Uterus (tissue), 4 donors: ENCODE data around the gene TTC23. TPM values are rescaled to one million over a fixed set of nuclear protein-coding genes. Genes with fewer than 3 reads are reported as not detected.

Experiments used
- DNase-seq, 2 donors: peaks; one replicate each; pipeline ENCODE4 v3.0.0-alpha.2; 2019 to 2020
- H3K27ac ChIP-seq, 2 donors: fragments of 200-600 bp; sonication (generic); 1 replicate in 1 of 2; 2 replicates in 1 of 2; pipeline ENCODE4 v1.5.1; 2016 to 2018
- H3K27me3 ChIP-seq, 2 donors: fragments of 200-600 bp; sonication (generic); one replicate each; pipeline ENCODE4 v1.5.1; 2018 to 2019; ENCODE audit warnings: control low read depth in 1 of 2
- H3K36me3 ChIP-seq, 2 donors: fragments of 200-600 bp; sonication (generic); one replicate each; pipeline ENCODE4 v1.5.1; 2019; ENCODE audit warnings: control low read depth in 1 of 2
- H3K4me1 ChIP-seq, 2 donors: fragments of 200-600 bp; sonication (generic); one replicate each; pipeline ENCODE4 v1.5.1; 2018 to 2019; ENCODE audit warnings: control low read depth in 1 of 2
- H3K4me3 ChIP-seq, 2 donors: fragments of 200-600 bp; sonication (generic); 1 replicate in 1 of 2; 2 replicates in 1 of 2; pipeline ENCODE4 v1.5.1; 2018 to 2019; ENCODE audit warnings: mild to moderate bottlenecking in 1 of 2
- H3K9me3 ChIP-seq, 2 donors: fragments of 200-600 bp; sonication (generic); one replicate each; pipeline ENCODE4 v1.5.1; 2019; ENCODE audit warnings: control low read depth in 1 of 2
- POLR2A ChIP-seq, 2 donors: fragments of 450-650 bp; IDR thresholded peaks; one replicate each; pipeline ENCODE4 v1.6.1; 2016; ENCODE audit warnings: antibody characterized with exemption in 2 of 2, mild to moderate bottlenecking in 1 of 2, moderate library complexity in 1 of 2
- intact Hi-C: fragments of 100-400 bp; cut with DNase I; formaldehyde crosslinking; loops from one replicate; pipeline ENCODE4 v1.15.1; 2023; ENCODE audit warnings: low total_unique reads
- total RNA-seq, 4 donors: library from RNA; depleted of rRNA in 3 of 4; stranded (reverse); fragments of >200 nt in 3 of 4; gene quantifications; one replicate each; pipeline versions ENCODE4 v1.1.0 to v1.2.4, GENCODE V29; 2014 to 2023
- TF ChIP-seq, protein P1 (sequence below), 4 experiments: fragments of 200-600 bp in 2 of 4; fragments of 450-650 bp in 2 of 4; sonication (generic) in 2 of 4; IDR thresholded peaks; one replicate each; pipeline ENCODE4 v1.5.1; 2016 to 2019; ENCODE audit warnings: antibody characterized with exemption in 4 of 4, mild to moderate bottlenecking in 2 of 4, moderate library complexity in 1 of 4
- donor health status: DM: yes; HTN: yes; CAD: no.

Gene TTC23
- total RNA-seq, 4 donors from 2014 or later: 10.0 to 54.1 (median 31.0) TPM

DNA sequence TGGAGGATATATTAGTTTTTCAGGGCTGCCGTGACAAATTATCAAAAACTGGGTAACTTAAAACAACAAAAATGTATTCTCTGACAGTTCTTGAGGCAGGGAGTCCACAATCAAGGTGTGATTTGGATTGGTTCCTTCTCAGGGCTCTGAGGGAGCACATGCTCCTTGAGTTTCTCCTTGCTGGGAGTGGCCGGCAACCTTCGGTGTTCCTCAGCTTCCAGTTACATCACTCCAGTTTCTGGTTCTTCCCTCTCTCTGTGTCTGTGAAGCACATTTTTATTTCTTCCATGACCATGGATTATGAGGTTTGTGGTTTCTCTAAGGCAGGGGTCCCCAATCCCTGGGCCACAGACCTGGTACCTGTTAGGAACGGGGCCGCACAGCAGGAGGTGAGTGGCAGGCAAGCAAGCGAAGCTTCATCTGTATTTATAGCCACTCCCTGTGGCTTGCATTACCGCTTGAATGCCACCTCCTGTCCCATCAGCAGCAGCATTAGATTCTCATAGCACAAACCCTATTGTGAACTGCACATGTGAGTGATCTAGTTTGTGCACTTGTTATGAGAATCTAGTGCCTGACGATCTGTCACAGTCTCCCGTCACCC is 26.2 kb upstream of the TTC23 start:
- TF ChIP-seq POLR2A (IDR thresholded peaks at IDR 0.05): no peak
- TF ChIP-seq, protein P1, sequence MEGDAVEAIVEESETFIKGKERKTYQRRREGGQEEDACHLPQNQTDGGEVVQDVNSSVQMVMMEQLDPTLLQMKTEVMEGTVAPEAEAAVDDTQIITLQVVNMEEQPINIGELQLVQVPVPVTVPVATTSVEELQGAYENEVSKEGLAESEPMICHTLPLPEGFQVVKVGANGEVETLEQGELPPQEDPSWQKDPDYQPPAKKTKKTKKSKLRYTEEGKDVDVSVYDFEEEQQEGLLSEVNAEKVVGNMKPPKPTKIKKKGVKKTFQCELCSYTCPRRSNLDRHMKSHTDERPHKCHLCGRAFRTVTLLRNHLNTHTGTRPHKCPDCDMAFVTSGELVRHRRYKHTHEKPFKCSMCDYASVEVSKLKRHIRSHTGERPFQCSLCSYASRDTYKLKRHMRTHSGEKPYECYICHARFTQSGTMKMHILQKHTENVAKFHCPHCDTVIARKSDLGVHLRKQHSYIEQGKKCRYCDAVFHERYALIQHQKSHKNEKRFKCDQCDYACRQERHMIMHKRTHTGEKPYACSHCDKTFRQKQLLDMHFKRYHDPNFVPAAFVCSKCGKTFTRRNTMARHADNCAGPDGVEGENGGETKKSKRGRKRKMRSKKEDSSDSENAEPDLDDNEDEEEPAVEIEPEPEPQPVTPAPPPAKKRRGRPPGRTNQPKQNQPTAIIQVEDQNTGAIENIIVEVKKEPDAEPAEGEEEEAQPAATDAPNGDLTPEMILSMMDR (IDR thresholded peaks at IDR 0.05): no peak
- Histone ChIP-seq H3K36me3 (no peaks in the 10 kb centered on the region), H3K4me1 (no peaks in the 10 kb centered on the region), H3K4me3 (no peak overlapping the region), H3K9me3 (no peaks in the 10 kb centered on the region), H3K27ac (no peak overlapping the region), H3K27me3 (no peaks in the 10 kb centered on the region)
- DNase-seq: no peak
- intact Hi-C loops: no loop called here

DNA sequence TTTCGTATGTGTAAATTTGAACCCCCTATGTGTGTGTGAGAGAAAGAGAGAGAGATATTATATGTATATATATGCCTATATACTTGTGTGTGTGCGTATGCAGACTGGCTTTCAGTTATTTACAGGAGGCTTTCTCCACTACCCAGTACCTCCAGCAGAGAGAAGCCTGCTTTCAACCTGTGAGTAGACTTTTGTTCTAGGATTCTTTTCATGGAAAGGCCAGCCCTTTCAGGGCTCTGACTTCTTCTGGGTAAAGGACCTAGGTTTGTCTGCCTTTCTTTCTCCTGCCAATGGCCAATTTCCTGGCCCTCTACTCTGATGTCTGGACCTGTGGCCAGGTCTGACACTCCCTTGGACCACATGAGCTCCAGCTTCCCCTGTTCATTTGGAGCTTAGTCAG is 25.7 kb upstream of the TTC23 start:
- no peak overlapping the region for H3K4me3 ChIP-seq
- no peaks in the 10 kb centered on the region for H3K9me3 ChIP-seq
- no peak for DNase-seq
- H3K36me3 ChIP-seq: no peaks in the 10 kb centered on the region
- TF ChIP-seq, protein P1 (IDR thresholded peaks at IDR 0.05): no peak
- no peak for TF ChIP-seq POLR2A (IDR thresholded peaks at IDR 0.05)
- H3K27ac ChIP-seq: no peak overlapping the region
- H3K27me3 ChIP-seq: no peaks in the 10 kb centered on the region
- no peaks in the 10 kb centered on the region for H3K4me1 ChIP-seq
- intact Hi-C loops: no loop called here

DNA sequence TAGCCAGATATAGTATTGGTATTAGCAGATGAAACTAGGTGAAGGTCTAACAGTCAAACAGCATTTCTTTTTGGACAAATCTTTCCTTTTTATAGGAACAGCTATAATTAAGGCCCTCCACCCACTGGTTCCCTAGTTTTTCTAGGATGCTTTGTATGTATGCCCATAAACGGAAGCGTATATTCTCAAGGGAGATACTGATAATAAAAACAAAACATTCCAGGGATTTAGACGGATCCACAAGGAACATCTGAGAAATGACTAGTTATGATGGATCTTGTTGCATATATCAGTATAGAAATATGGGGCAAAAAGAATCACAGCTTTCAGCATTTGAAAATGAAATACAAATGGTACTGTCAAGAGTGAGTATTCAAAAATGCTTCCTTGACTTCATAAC is 24.4 kb upstream of the TTC23 start:
- intact Hi-C loops: no loop called here
- DNase-seq: no peak
- TF ChIP-seq, protein P1 (IDR thresholded peaks at IDR 0.05): no peak
- TF ChIP-seq POLR2A (IDR thresholded peaks at IDR 0.05): no peak
- Histone ChIP-seq H3K4me1 (no peaks in the 10 kb centered on the region), H3K27me3 (no peaks in the 10 kb centered on the region), H3K27ac (no peak overlapping the region), H3K4me3 (no peak overlapping the region), H3K9me3 (no peaks in the 10 kb centered on the region), H3K36me3 (no peaks in the 10 kb centered on the region)

DNA sequence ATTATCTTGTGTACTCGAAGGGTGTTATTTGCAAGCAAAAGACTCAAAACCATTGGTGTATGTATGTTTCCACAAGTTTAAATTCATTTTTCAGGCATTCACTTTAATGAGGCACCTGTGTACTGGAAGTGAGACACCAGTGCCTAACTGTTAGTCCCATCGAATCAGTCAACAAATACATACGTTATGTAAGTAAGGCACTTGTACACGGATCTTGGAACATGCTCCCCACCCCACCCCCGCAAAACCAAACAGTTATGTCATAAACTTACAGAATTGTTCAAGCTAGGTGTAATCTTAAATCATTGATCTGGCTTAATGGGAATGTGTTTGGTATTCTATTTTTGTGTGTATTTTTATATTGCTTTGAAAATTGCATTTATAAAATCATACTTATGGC is 19.1 kb upstream of the TTC23 start:
- no peak for TF ChIP-seq POLR2A (IDR thresholded peaks at IDR 0.05)
- TF ChIP-seq, protein P1 (IDR thresholded peaks at IDR 0.05): no peak
- H3K4me1 ChIP-seq: no peaks in the 10 kb centered on the region
- intact Hi-C loops: no loop called here

DNA sequence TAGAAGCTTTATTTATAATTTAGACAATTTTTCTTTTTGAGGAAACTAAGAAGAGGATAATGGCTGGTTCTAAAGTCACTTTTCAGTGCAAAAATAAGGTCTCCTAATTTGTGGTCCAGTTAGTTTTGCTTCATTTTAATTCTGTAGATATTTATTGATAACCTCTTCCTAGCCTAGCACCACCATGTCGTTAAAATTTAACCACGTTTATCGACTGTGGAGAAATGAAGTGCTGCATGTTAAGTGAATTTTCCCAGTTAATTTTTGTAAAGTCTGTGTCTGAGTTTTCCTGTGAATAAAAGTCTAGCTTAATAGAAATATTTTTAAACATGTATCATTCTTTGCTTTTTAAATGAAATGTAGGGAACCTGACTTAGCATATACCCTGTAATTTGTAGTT is 18.6 kb upstream of the TTC23 start:
- H3K36me3 ChIP-seq: no peaks in the 10 kb centered on the region
- no peak overlapping the region for H3K4me3 ChIP-seq
- H3K4me1 ChIP-seq: no peaks in the 10 kb centered on the region
- H3K9me3 ChIP-seq: no peaks in the 10 kb centered on the region
- no peak overlapping the region for H3K27ac ChIP-seq
- no peak for DNase-seq
- TF ChIP-seq, protein P1 (IDR thresholded peaks at IDR 0.05): no peak
- no peak for TF ChIP-seq POLR2A (IDR thresholded peaks at IDR 0.05)
- intact Hi-C loops: no loop called here
- H3K27me3 ChIP-seq: no peaks in the 10 kb centered on the region

More for the DNA sequence above, 19.1 kb upstream of the TTC23 start:
- DNase-seq: no peak
- H3K27ac ChIP-seq: no peak overlapping the region
- H3K9me3 ChIP-seq: no peaks in the 10 kb centered on the region
- no peak overlapping the region for H3K4me3 ChIP-seq
- H3K36me3 ChIP-seq: no peaks in the 10 kb centered on the region
- H3K27me3 ChIP-seq: no peaks in the 10 kb centered on the region
